AG09319 (cell line): Measurements from ENCODE around the gene NSG1.
A peak's percentile ranks its signal among the peaks of the same experiment; 100 is the strongest.

Source experiments
- DNase-seq: peaks from one replicate; pipeline ENCODE4 v3.0.0-alpha.2; 2010; ENCODE audit warnings: low read depth; ENCODE audit errors: extremely low read depth
- TF ChIP-seq, protein P1 (sequence below): IDR thresholded peaks from 2 replicates; pipeline ENCODE4 v1.5.1; 2011; ENCODE audit warnings: low read depth, mild to moderate bottlenecking, inconsistent platforms, low read length, moderate library complexity

NSG1 gene

DNA sequence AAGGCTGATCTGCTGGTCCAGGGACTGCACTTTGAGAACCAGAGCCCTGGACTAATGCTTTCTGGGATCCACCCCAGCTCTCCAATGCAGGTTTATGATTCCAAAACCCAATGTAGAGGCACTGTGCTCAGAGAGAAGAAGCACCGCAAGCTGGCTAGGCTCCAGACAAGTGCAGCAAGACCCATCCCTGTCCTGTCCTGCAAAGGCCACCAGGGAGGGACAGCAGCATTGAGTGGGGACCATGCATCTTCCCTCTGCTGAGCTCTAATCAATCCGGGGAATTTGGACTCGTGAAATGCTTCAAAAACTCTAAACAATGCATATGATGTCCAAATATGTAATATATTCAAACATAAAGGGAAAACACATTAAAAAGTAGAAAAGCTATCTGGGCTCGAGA, 10.8 kb upstream of the NSG1 start:
- TF ChIP-seq, protein P1, sequence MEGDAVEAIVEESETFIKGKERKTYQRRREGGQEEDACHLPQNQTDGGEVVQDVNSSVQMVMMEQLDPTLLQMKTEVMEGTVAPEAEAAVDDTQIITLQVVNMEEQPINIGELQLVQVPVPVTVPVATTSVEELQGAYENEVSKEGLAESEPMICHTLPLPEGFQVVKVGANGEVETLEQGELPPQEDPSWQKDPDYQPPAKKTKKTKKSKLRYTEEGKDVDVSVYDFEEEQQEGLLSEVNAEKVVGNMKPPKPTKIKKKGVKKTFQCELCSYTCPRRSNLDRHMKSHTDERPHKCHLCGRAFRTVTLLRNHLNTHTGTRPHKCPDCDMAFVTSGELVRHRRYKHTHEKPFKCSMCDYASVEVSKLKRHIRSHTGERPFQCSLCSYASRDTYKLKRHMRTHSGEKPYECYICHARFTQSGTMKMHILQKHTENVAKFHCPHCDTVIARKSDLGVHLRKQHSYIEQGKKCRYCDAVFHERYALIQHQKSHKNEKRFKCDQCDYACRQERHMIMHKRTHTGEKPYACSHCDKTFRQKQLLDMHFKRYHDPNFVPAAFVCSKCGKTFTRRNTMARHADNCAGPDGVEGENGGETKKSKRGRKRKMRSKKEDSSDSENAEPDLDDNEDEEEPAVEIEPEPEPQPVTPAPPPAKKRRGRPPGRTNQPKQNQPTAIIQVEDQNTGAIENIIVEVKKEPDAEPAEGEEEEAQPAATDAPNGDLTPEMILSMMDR: no peak
- DNase-seq: no peak

DNA sequence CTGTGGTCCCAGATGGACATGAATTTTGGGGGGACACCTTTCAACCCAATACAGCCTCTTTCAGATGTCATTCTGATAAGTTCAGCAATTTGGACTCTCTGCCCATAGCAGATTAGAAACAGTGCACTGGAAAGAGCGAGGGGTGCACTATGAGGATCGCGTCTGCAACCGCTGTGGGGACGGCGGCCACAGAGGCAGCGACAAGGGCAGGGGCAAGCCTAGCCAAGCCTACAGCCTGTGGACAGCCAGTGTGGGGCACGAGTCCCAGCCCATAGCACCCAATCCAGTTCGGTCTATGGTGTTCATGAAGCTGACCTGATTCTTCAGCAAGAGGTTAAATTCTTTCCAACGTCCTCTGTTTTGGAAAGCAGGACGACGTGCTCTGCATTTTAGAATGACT, 9.7 kb upstream of the NSG1 start:
- DNase-seq: no peak
- TF ChIP-seq, protein P1: no peak

DNA sequence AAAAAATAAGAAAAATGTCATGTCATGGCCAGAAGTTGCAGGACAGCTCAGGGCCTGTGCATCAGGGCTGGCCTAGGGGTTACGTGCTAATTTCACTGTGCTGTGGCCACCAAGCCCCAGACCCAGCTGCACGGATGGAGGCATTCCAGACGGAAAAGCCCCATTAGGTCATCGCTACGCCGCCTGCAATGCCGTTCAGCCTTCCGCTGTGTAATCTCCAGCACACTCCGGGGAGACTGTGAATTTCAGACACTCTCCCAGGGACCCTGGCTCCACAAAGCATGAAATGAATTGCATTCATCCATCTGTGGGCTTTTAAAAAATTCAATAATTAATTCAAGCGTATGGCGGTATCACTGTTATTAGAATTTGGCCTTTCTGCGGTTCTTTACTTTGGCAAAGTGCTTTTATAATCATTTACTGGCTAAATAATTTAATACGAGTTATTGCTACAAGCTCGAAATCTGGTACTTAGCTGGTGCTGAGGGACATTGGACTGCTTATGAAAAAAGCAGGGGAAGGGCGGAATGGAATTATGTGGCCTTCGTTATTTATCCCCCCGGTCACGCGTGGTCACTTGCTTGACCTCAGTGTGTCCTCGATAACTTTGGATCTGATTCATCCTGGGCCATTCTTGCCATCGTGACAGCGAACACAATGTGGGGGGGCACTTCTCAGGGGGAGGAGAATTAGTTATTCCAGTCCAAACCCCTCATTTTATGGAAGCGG, 9.0 kb upstream of the NSG1 start:
- TF ChIP-seq, protein P1: no peak
- DNase-seq: no peak

DNA sequence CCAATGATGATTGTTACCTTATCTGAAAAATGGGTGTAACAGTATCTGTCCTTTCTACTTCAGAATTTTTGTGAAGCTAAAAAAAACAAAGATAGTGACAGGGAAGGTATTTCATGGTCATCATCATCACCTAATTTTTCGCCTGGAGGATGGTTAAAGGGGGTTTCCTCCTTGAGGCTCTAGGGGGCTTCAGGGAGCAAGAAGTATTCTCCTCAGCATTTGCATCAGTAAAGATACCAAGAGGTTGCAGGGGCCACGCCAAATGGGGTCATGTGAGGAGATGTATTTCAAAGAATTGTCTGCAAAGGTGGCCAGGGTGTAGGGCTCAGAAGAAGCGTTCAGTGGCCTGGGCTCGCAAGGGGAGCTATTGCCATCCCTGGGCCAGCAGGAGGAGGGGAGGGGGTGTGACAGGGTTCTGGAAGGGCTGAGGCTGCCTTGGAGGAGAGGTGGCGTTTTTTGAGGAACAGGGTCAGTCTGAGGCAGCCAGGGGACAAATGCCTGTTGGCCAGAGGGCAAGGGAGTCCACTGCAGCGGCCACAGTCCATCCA, 7.3 kb upstream of the NSG1 start:
- no peak for DNase-seq
- TF ChIP-seq, protein P1: no peak

DNA sequence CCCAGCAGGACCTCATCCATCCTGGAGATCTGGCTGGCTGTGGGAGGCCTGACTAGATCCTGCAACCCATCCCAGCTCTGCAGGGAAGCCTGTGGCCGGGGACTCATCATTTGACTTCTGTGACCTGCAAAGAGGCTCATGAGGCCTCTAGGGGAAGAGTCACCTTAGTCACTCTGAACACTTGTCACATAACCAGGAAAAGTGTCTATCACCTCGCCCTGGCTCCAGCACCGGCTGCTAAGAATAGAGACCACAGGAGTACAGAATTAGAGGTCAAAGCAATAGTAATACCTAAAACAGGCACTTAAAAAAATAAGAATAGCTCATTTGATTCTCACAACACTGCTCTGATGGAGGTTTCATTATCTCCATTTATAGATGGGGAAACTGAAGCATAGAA, 3.8 kb upstream of the NSG1 start:
- DNase-seq: no peak
- TF ChIP-seq, protein P1: no peak

DNA sequence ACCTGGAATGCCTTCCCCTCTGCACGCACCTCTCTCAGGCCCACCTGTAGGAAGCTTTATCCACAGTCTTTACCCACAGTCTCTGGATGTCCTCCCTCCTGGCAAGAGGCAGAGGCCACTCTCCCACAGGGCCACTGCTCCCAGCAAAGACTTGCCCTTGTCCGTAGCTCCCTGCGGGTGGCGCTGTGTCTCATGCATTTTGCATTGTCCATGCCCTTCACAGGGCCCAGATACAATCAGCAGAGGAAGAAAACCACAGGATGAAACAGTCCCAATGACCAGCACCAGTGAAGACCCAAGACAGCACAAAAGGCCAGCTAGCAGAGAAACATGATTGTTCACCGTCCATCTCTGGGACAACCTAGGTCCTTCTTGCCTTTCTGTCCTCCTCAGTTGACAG, 2.1 kb upstream of the NSG1 start:
- TF ChIP-seq, protein P1: peak; percentile 8; the same call in 1 of the 2 replicates
- no peak for DNase-seq

DNA sequence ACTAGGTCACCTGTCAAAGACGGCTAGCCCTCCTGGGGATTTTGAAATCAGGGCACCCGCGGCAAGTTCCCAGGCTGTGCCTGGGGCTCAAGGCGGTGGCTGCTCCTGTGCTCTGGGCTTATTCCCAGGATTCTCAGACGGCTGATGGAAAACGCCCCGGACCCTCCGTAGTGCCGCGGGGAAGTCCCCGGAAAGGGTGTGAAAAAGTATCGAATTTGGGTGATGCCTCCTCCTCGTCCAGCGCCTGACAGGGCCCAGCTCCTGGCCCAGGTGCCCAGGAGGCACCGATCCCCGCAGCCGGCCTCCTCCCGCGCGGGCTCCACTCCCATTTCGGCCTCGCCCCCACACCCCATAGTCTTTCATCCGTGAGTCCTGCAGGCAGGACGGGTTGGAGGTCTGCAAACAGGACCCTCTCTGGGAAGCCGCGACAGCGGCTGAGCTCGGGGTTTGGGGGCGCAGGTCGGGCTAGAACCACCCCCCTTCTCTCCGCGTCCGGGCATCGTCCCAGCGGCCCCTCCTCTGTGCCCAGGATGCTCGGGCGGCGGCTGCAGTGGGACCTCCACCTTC, 1.1 kb upstream of the NSG1 start:
- DNase-seq: no peak
- TF ChIP-seq, protein P1: no peak
